SK-N-MC (cell line): ENCODE measurements around the gene TUBA4A.
"Not testable (repeated sequence)": the region's sequence is repeated elsewhere in the genome, so short reads cannot be mapped to it uniquely, and the experiment has no call there.

Source experiments
- DNase-seq: peaks from one replicate; pipeline ENCODE4 v3.0.0-alpha.2; 2011; ENCODE audit warnings: low read depth, low spot score
- H3K27ac ChIP-seq: fragments of 200-600 bp; sonication (generic); 2 replicates; pipeline ENCODE4 v1.5.1; 2016; ENCODE audit warnings: mixed run types
- H3K36me3 ChIP-seq: fragments of 200-600 bp; sonication (generic); 2 replicates; pipeline ENCODE4 v1.6.1; 2017; ENCODE audit warnings: antibody characterized with exemption, low read length, mixed read lengths; ENCODE audit not compliant: insufficient read depth
- H3K4me3 ChIP-seq: fragments of 200-600 bp; sonication (generic); 2 replicates; pipeline ENCODE4 v1.5.1; 2016
- H3K9ac ChIP-seq: fragments of 200-600 bp; sonication (generic); 2 replicates; pipeline ENCODE4 v1.8.0; 2017; ENCODE audit warnings: mixed run types, mixed read lengths; ENCODE audit not compliant: insufficient read length
- H3K9me3 ChIP-seq: fragments of 200-600 bp; sonication (generic); 2 replicates; pipeline ENCODE4 v1.6.1; 2017; ENCODE audit warnings: low read depth, mild to moderate bottlenecking, antibody characterized with exemption, low read length, moderate library complexity, mixed read lengths
- EZH2 ChIP-seq: fragments of 200-600 bp; sonication (generic); IDR thresholded peaks from one replicate; pipeline ENCODE4 v1.6.1; 2017; ENCODE audit warnings: antibody characterized with exemption
- FOXP2 ChIP-seq: optimal IDR thresholded peaks from 2 replicates; pipeline ENCODE3; 2011; ENCODE audit warnings: mild to moderate bottlenecking, moderate library complexity; ENCODE audit not compliant: insufficient read depth; ENCODE audit errors: extremely low read length, control extremely low read depth
- POLR2AphosphoS5 ChIP-seq: IDR thresholded peaks from 2 replicates; pipeline ENCODE4 v1.6.1; 2012; ENCODE audit warnings: mild to moderate bottlenecking, low read depth, low read length, borderline replicate concordance

Gene TUBA4A

DNA sequence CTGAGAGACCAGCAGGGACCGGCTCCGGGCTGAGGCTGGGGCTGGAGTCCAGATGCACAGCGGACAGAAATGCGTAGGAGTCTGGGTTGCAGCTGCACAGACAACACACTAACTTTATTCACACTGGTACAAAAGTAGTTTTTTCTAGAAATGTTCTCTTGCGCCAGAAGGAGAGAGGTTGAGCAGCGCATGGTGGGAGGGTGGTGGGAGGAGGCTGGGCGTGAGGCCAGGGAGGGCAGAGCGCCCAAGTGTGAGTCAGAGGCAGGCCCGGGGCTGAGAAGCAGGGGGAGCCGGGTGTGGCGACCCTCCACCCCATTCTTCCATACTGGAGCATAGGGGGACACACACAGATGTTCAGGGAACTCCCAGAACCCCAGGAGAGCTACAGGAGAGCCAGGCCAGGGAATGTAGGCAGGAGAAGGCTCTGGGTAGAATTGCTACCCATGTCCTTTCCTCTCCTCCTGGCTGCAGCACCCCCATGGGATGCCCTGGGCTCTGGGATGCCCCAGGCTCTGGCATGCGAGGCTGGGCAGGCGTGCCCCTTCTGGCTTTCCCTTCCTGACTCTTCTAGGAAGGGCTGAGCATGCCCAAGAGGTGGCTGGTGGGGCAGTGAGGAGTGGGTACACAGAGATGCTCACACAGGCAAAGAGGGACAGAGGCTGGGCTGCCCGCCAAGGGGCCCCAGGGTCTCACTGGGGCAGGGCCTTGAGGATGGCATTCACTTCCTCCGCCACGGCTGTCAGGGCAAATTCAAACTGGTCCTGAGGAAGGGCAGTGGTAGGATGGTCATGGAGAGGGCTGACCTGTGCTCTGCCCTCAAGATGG lies 36.0 kb upstream of the TUBA4A start:
- Histone ChIP-seq H3K27ac (no peak overlapping the region), H3K9me3 (no peaks in the 10 kb centered on the region), H3K36me3 (no peaks in the 10 kb centered on the region; the same call in 1 of the 2 replicates), H3K9ac (no peak overlapping the region), H3K4me3 (no peak overlapping the region)
- no peak for DNase-seq
- no peak for TF ChIP-seq EZH2
- no peak for TF ChIP-seq POLR2AphosphoS5
- no peak for TF ChIP-seq FOXP2

- TF ChIP-seq EZH2 (no peak), POLR2AphosphoS5 (no peak), FOXP2 (no peak)
- H3K9me3 ChIP-seq = no peaks in the 10 kb centered on the region
- no peak overlapping the region for H3K9ac ChIP-seq
- H3K4me3 ChIP-seq = no peak overlapping the region
- H3K36me3 ChIP-seq = no peaks in the 10 kb centered on the region; the same call in 1 of the 2 replicates
- H3K27ac ChIP-seq = no peak overlapping the region
- DNase-seq = no peak
Measured at GRCh38 chr2:219289195-219289536, 35.4 kb upstream of the TUBA4A start.

DNA sequence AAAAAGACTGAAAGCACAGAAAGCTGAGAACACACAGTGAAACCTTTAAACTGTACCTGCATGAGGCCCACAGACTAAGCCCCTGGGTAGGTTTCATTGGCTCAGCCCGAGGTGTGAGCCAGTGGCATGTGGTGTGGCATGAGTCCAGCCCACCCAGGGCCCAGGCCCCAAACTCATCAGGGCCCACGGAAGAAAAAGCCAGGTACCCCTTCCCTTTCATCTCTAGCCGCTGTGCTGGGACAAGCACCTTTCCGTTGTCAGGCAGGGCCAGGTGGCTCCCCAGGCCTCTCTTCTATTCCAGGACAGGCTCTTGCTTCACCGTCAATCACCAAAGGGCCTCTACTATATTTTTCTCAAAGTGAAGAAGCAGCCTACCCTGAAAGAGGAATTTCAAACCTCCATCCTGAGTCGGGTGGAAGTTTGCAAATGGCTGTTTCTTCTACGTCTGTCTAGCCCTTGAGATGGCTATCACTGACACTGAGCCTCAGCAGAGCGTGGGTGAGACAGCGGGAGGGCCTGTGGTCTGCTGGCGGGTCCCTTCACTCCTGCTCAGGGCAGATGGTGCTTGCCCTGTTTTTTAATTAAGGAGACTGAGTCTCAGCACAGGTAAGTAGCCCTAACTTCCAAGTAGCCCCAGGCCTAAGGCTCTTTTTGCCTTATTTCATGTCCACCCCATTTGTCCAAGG lies 34.0 kb upstream of the TUBA4A start:
- Histone ChIP-seq H3K36me3 (no peaks in the 10 kb centered on the region; the same call in 1 of the 2 replicates), H3K9ac (no peak overlapping the region), H3K9me3 (no peaks in the 10 kb centered on the region), H3K27ac (no peak overlapping the region), H3K4me3 (no peak overlapping the region)
- TF ChIP-seq FOXP2 (no peak), EZH2 (no peak), POLR2AphosphoS5 (no peak)
- no peak for DNase-seq

GRCh38 chr2:219287116-219287440 lies 33.4 kb upstream of the TUBA4A start:
- not testable (repeated sequence) for H3K9me3 ChIP-seq, DNase-seq, H3K4me3 ChIP-seq, H3K27ac ChIP-seq, H3K36me3 ChIP-seq, H3K9ac ChIP-seq

GRCh38 chr2:219286436-219287115 lies 32.9 kb upstream of the TUBA4A start:
- no peak for DNase-seq
- H3K9ac ChIP-seq = no peak overlapping the region
- H3K4me3 ChIP-seq = no peak overlapping the region
- no peak for TF ChIP-seq FOXP2
- TF ChIP-seq POLR2AphosphoS5 = no peak
- TF ChIP-seq EZH2 = no peak
- no peak overlapping the region for H3K27ac ChIP-seq
- no peaks in the 10 kb centered on the region for H3K9me3 ChIP-seq
- no peaks in the 10 kb centered on the region; the same call in 1 of the 2 replicates for H3K36me3 ChIP-seq

DNA sequence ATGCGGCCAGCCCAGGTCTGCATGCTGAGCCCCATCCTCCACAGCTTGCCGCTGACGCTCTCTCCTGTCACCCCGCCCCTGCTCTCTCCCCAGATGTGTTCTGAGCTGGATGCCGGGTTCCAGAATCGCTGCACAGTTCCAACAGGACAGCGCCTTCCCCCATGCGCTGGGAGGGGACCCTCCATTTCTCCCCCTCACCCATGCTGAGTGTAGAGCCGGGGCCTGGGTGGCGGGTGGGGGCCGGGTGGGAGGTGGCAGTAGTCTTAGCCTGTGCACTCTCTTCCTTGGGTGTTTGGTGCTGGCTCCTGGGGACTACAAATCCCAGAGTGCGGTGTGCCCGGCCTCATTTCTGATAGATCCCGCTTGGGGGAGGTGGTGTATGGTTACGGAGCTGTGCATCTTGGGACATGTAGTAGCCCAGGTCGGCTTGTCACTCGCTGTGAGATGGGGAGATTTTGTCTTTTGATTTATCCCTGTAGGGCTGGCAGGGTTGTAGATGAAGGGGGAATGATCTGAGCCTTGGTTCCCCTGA lies 32.2 kb upstream of the TUBA4A start:
- H3K4me3 ChIP-seq = no peak overlapping the region
- no peak overlapping the region for H3K27ac ChIP-seq
- no peaks in the 10 kb centered on the region for H3K9me3 ChIP-seq
- H3K36me3 ChIP-seq = peaks cover under 1% of the 10 kb centered on the region; the same call in 1 of the 2 replicates
- H3K9ac ChIP-seq = no peak overlapping the region
- DNase-seq = no peak
- TF ChIP-seq EZH2 (no peak), FOXP2 (no peak), POLR2AphosphoS5 (no peak)

DNA sequence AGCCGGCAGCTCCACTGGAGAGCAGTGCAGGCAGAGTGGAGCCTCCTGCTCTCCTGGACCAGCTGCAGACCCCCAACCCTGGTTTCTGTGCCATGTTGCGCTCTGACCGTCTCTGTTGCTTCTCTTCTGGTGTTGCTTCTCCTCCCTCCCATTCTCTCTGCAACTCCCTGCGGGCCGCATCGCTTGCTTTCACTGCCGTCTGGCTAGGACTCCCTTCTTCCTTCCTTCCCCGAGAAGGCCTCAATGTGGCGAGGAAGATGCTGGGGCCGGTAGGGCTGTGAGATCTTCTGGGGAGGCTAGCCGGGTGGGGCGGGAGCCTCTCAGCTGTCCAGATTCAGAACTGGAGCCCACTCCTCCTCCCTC lies 31.6 kb upstream of the TUBA4A start:
- Histone ChIP-seq H3K4me3 (no peak overlapping the region), H3K9ac (no peak overlapping the region)
- DNase-seq = no peak

GRCh38 chr2:219284501-219285372 lies 31.0 kb upstream of the TUBA4A start:
- Histone ChIP-seq H3K27ac (no peak overlapping the region), H3K4me3 (no peak overlapping the region), H3K36me3 (peaks cover 4% of the 10 kb centered on the region; the same call in 1 of the 2 replicates), H3K9ac (no peak overlapping the region), H3K9me3 (no peaks in the 10 kb centered on the region)
- TF ChIP-seq POLR2AphosphoS5 (no peak), EZH2 (no peak), FOXP2 (no peak)
- no peak for DNase-seq

More for the DNA sequence above, 31.6 kb upstream of the TUBA4A start:
- no peak overlapping the region for H3K27ac ChIP-seq
- H3K9me3 ChIP-seq = no peaks in the 10 kb centered on the region
- H3K36me3 ChIP-seq = peaks cover 4% of the 10 kb centered on the region; the same call in 1 of the 2 replicates
- TF ChIP-seq FOXP2 = no peak
